Non-pigmented ciliary epithelial cell (primary cell): ENCODE measurements around the gene INAFM1.
A peak's percentile ranks its signal among the peaks of the same experiment; 100 is the strongest.

Experiments used
- DNase-seq: peaks from one replicate; pipeline ENCODE4 v3.0.0-alpha.2; 2010; ENCODE audit warnings: low read depth

The INAFM1 gene

GRCh38 chr19:47274071-47274890 lies at the start of gene INAFM1:
Gene INAFM1, plus strand, starts transcription at chr19:47274885. Its CDS starts 35 bp downstream, at chr19:47274920.
- DNase-seq = peak; percentile 47

DNA sequence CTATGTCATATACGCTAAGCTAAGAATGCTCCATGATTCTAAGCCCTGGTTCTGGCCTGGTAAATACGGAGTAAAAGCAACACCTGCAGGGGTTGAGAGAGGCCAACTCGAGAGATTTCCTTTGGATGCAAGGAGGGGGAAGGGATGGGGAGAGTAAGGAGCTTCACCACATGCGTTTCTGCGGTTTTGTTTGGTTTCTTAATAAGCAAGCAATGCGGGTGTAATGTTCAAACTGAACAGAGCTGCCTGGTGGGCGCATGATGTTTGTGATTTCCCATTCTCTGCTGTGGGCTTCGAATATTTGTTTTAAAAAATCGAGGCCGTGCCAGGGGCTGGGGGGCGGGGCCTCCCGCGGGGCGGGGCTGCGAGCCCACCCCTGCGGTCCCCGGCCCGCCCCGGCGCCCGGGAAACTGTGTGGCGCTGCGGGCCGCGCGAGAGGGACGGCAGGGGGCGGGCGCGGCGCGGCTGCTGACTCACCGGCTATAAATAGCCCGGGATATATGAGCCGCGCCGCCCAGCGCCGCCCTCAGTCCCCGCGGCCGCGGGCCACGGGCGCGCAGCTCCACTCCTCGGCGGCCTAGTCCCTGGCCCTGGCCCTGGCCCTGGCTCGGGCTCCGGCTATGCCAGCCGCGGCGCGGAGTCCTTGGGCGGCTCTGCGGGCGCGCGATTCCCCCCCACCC lies 48.8 kb upstream of the INAFM1 start:
- peak; percentile 55 for DNase-seq

- DNase-seq = no peak
These were observed 48.0 kb upstream of the INAFM1 start for GRCh38 chr19:47226426-47227351.

- peak; percentile 67 for DNase-seq
These were observed 47.1 kb upstream of the INAFM1 start for GRCh38 chr19:47227352-47228167.

- no peak for DNase-seq
These were observed 46.3 kb upstream of the INAFM1 start for GRCh38 chr19:47228168-47228936.

- no peak for DNase-seq
These were observed 45.6 kb upstream of the INAFM1 start for GRCh38 chr19:47228937-47229675.

DNA sequence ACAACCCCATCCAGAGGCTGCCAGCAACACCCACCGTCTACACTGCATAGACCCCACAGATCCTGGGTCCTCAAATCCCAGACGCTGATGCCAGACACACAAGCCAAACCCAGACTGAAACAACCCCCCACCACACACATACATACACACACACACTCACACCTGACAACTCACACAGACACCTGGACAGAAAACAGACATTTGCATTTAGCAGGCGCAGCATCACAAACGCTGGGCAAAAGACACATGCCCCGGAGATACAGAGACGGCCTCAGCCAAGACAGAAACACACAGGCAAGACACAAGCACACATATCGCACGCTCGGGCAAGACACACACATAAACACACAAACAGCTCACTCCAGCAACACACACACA lies 45.0 kb upstream of the INAFM1 start:
- DNase-seq = no peak

DNA sequence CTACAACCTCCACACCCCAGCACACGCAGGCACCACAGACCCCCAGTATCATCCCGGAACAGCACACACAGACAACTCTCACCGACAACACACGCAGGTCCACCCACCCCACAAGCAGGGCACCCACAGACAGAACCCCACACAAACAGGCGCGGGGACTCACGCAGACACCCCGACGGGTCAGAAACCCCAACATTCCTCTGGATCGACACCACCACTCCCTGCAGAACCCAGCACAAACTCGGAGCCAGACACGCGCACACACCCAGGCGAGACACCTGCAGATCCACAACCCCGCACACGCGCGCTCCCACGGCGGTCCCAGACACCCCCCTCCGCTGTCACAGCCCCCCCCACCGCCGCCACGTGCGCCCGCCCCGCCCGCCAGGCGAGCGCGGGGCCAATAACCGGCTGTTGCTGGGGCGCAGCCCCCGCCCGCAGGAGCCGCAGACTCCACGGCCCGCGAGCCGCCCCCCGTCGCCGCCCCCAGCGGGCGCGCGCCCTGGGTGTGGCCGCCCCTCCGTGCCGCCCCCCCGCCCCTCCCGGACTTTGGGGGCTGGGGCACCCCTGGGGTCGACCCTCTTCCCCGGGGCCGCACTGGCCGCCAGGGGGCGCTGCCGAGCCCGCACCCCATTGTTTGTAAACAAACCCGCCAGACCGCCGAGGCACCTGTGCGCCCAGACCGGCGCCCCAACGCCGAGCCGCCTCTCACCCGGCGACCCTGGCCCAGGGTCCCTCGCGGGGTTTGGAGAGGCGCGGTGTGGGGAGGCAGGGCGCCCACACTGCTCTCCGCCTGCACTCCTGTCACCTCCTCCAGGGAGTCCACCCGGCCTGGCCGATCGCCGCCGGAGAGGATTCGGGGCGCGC lies 44.4 kb upstream of the INAFM1 start:
- no peak for DNase-seq

- DNase-seq = no peak
These were observed 43.8 kb upstream of the INAFM1 start, which contains the start of gene BBC3 for GRCh38 chr19:47230921-47231214. Gene BBC3, minus strand, starts transcription at chr19:47231199. Its CDS starts 2,768 bp downstream, at chr19:47228431.

DNA sequence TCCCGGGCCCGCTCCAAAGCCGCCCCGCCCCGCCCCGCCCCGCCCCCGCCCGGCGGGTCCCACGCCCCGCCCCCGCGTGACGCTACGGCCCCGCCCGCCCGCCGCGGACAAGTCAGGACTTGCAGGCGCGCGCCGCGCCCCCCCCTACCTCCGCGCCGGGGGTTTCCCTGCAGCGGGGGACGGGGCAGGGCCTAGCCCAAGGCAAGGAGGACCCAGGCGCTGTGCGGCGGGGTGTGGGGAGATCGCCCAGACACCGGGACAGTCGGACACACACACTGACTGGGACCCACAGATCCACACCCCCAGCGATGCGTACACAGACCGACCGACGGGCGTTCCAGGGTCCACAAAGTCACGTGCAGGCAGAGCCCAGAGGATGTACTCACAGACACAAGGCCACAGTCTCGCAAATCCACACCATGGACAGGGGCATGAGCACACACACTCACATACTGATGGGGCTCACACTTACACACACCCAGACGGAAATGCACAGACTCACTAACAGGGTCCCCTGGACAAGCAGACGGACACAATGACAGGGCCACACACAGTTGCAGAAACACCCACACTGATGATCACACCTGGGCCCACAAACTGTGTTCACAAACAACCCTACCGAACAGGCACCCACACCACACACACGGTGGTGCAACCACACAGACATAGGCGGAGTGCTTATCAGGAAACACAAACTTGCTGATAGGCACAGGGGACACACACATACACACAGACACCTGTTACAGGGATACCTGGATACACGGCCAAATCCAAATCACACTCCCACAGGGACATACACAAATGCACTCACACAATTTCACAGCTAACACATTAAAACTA lies 43.2 kb upstream of the INAFM1 start:
- peak; percentile 51 for DNase-seq

GRCh38 chr19:47232422-47233211 lies 42.1 kb upstream of the INAFM1 start:
- no peak for DNase-seq

- DNase-seq = no peak
These were observed 38.5 kb upstream of the INAFM1 start for GRCh38 chr19:47236072-47236675.

DNA sequence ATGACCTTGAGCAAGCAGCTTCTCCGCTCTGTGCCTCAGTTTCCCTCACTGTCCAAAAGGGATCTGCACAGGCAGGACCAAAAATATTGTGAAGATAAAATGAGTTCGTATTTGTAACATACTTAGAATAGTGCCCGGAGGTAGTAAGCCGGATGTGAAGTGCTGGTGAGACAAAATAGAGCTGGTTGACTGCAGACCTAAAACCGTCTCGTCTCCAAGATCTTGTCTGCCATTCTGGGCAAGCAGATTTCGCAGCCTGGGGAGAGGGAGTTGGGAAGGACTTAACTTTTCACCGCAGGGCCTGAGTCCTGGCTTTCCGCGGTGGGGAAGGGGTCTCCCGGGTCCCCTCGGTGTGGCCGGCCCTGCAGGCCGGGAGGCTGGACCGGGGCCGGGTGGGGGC lies 35.5 kb upstream of the INAFM1 start:
- DNase-seq = no peak

DNA sequence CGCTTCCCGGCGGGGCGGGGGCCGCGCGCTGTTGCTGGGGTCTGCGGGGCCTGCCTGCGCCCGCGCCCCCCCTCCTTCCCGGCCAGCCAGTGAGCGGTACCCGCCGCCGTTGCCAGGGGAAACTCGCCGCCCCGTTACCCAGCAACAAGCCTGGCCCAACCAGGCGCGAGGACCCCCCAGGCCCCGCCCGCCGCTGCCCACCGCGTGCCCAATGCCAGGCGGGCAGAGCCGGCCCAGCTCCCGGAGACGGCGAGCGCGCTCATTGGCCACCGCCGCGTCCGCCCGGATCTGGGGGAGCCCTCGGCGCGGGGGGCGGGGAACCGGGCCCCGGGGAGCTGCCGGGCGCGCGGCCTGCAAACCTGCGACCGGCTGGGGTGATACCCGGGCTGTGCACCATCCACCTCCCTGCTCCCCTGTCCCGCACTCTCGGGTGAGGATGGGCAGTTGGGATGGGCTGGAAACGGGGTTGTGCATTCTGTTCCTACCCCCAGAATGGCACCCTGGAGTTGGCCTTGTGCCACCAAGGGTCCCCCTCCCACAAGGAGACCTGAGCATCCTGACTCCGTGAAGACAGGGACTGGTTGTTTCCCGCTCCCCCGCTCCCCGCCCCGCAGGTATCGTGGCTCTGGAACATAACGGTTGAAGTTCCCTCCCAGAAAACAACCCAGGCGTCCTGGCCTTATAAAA lies 34.9 kb upstream of the INAFM1 start:
- no peak for DNase-seq

DNA sequence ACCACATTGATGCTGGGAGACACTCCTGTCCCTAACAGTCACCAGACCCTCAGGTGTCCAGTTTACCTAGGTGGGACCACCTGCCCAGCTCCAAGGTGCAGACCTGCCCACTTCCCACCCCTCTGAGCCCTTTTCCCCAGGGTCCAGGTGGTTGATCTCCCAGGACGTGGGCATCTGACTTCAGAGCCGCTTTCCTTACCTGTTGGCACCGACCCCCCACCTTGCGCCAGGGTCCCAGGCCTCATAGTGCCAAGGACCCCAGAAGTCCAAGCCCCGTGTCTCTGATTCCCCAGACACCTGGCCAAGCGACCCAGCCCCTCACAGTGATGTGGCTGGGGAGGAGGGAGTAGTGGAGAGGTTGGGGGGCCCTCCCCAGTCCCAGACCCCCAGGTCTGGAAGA lies 34.1 kb upstream of the INAFM1 start:
- no peak for DNase-seq
